Measurements from ENCODE around the gene MAP3K14. TPM values are rescaled to one million over a fixed set of nuclear protein-coding genes. Genes with fewer than 3 reads are reported as not detected.

The MAP3K14 gene
- total RNA-seq, 4 donors from 2014 or later: 18.0 to 62.8 (median 34.0) TPM

DNA sequence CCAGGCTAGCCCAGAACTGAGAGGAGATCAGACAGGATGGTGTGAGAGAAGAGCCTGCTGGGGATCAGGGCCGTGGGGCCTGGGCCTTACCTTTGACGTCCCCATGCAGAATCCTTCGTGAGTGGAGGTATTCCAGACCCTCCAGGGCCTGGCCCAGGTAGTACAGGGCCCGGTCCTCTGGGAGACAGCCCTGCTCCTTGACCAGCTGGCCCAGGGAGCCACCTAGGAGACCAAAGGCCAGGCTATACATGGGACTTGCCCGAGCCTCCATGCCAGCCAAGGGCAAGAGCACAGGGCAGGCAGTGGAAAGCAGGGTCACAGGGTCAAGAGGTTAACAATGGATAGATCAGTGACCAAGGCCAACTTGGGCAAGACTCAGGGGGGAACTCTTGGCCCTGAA is 42.8 kb downstream of the MAP3K14 start:
- Histone ChIP-seq H3K27me3 (no peaks in the 10 kb centered on the region), H3K36me3 (peaks cover 0 to 53% of the 10 kb centered on the region in 2 donors), H3K9me3 (no peaks in the 10 kb centered on the region), H3K4me1 (peaks cover 27% of the 10 kb centered on the region in 2 donors), H3K4me3 (no peak overlapping the region), H3K27ac (peak overlapping the region in 1 of 4 donors; percentile 3)
- TF ChIP-seq POLR2A (IDR thresholded peaks at IDR 0.05) (no peak), CTCF (IDR thresholded peaks at IDR 0.05 in 4 of 5, conservative IDR thresholded peaks at IDR 0.05 in 1 of 5) (no peak)
- in situ Hi-C loops (cut with MboI; ENCODE audit: low sequenced_read_pairs in 4 of 4): loop anchor here in 2 of 4 donors (10.0 kb wide), 3 partner anchors 51 to 111 kb away; no protein-coding TSS in a partner anchor
- DNase-seq (no peak), ATAC-seq (no peak)
- intact Hi-C loops (cut with DNase I; ENCODE audit: low total_unique reads): no loop called here

DNA sequence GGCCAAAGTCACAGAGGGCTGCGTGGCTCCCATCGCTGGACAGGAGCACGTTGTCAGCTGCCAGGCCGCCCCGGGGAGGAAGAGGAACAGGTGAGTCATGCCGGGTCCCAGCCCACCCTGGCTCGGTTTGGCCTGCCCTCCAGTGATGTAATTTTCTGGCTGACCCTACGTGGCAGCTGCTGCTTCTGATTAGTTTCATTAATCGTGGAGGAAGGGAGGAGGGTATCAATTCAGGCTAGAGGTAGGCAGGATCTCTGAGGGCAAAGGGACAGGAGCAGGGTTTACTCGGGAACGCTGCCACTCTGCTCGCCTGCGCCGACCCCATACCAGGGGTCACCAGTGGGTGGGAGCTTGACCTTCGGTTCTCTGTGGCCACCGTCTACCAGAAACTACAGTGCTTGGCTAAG is 43.3 kb downstream of the MAP3K14 start:
- Histone ChIP-seq H3K27me3 (no peaks in the 10 kb centered on the region), H3K27ac (peak overlapping the region in 1 of 4 donors; percentile 3), H3K4me1 (peaks cover 26 to 27% of the 10 kb centered on the region in 2 donors), H3K9me3 (no peaks in the 10 kb centered on the region), H3K4me3 (no peak overlapping the region), H3K36me3 (peaks cover 0 to 58% of the 10 kb centered on the region in 2 donors)
- TF ChIP-seq POLR2A (IDR thresholded peaks at IDR 0.05): no peak
- TF ChIP-seq CTCF (IDR thresholded peaks at IDR 0.05 in 4 of 5, conservative IDR thresholded peaks at IDR 0.05 in 1 of 5): no peak
- ATAC-seq (no peak), DNase-seq (no peak)
- in situ Hi-C loops (cut with MboI; ENCODE audit: low sequenced_read_pairs in 4 of 4): loop anchor here in 2 of 4 donors (10.0 kb wide), 3 partner anchors 51 to 111 kb away; no protein-coding TSS in a partner anchor
- intact Hi-C loops (cut with DNase I; ENCODE audit: low total_unique reads): no loop called here

DNA sequence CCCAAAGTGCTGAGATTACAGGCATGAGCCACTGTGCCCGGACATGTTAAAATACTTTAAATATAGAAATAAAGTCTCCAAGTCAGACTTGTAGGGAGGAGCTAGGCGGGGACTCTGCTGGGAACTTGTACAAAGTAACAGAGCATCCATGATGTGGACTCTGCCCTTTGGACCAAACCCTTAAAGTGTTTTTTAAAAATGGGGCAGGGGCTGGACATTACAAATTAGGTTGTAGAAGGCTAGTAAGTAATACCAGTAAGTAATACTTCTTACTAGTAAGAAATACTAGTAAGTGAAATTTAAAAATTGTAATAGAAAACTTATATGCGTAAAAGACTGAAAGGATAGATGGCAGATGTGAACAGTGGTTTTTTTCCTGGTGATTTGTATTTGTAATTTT is 45.2 kb downstream of the MAP3K14 start:
- intact Hi-C loops (cut with DNase I; ENCODE audit: low total_unique reads): no loop called here
- TF ChIP-seq CTCF (IDR thresholded peaks at IDR 0.05 in 4 of 5, conservative IDR thresholded peaks at IDR 0.05 in 1 of 5): no peak
- TF ChIP-seq POLR2A (IDR thresholded peaks at IDR 0.05): no peak

DNA sequence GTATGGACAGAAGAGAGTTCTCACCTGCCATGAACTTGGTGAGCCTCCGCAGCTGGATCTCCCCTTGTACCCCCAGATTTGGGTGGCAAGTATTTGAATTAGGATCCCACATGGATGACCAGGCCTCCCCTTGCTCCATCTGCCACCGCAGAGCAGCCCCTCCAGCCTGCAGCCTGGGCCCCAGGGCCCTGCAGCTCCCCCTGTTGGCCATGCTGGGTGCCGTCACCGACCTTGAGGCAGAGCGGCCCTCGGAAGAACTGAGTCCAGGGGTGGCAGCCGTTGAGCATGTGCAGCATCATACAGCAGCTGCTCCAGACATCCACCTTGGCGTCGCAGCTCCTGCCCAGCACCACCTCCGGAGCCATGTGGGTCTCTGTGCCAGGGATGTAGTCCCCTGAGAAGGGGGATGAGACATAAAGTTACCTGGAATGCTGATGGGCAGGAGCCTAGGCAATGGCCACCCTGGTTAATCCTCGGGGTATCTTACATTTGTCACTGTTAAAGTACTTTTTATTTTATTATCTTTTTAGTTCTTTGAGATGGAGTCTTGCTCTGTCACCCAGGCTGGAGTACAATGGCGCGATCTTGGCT is 45.9 kb downstream of the MAP3K14 start:
- in situ Hi-C loops (cut with MboI; ENCODE audit: low sequenced_read_pairs in 4 of 4): loop anchor here in 2 of 4 donors (10.0 kb wide), 3 partner anchors 54 to 114 kb away; no protein-coding TSS in a partner anchor
- intact Hi-C loops (cut with DNase I; ENCODE audit: low total_unique reads): no loop called here

More for the DNA sequence above, 45.2 kb downstream of the MAP3K14 start:
- no peak overlapping the region for H3K4me3 ChIP-seq
- in situ Hi-C loops (cut with MboI; ENCODE audit: low sequenced_read_pairs in 4 of 4): loop anchor here in 2 of 4 donors (10.0 kb wide), 3 partner anchors 53 to 113 kb away; no protein-coding TSS in a partner anchor
- H3K4me1 ChIP-seq: peaks cover 6 to 16% of the 10 kb centered on the region in 2 donors
- peaks cover 0 to 77% of the 10 kb centered on the region in 2 donors for H3K36me3 ChIP-seq
- peak overlapping the region in 1 of 4 donors; percentile 1 for H3K27ac ChIP-seq
- H3K27me3 ChIP-seq: no peaks in the 10 kb centered on the region
- H3K9me3 ChIP-seq: no peaks in the 10 kb centered on the region
- ATAC-seq (no peak), DNase-seq (no peak)

More for the DNA sequence above, 45.9 kb downstream of the MAP3K14 start:
- H3K27ac ChIP-seq: peak overlapping the region in 1 of 4 donors; percentile 1
- H3K4me1 ChIP-seq: peaks cover 11 to 15% of the 10 kb centered on the region in 2 donors
- H3K36me3 ChIP-seq: peaks cover 0 to 79% of the 10 kb centered on the region in 2 donors
- ATAC-seq (no peak), DNase-seq (no peak)
- no peaks in the 10 kb centered on the region for H3K27me3 ChIP-seq
- H3K9me3 ChIP-seq: no peaks in the 10 kb centered on the region
- H3K4me3 ChIP-seq: no peak overlapping the region
- TF ChIP-seq POLR2A (IDR thresholded peaks at IDR 0.05) (no peak), CTCF (IDR thresholded peaks at IDR 0.05 in 4 of 5, conservative IDR thresholded peaks at IDR 0.05 in 1 of 5) (peak; percentile 25 to 55 (median 36))

Data from gastrocnemius medialis (tissue), 4 donors.